A549 (cell line): ENCODE data around the gene RAB38.

Experiments used
- CEBPB ChIP-seq, 2 experiments: fragments of >200 bp in 1 of 2; sonication (Bioruptor Twin) in 1 of 2; formaldehyde crosslinking in 1 of 2; IDR thresholded peaks; 2 replicates each; pipeline ENCODE4 v1.6.1; 2012 to 2016
- CHD4 ChIP-seq: fragments of 200-600 bp; sonication (generic); IDR thresholded peaks from 2 replicates; pipeline ENCODE4 v1.6.1; 2016; ENCODE audit warnings: antibody characterized with exemption, mild to moderate bottlenecking, borderline replicate concordance
- EP300 ChIP-seq, 2 experiments: fragments of >200 bp; sonication (Bioruptor Twin); formaldehyde crosslinking; IDR thresholded peaks; 2 replicates in 1 of 2; 3 replicates in 1 of 2; pipeline ENCODE4 v1.6.1; 2016 to 2017
- FOSB ChIP-seq: fragments of 250-450 bp; sonication (Bioruptor Pico); IDR thresholded peaks from 2 replicates; pipeline ENCODE4 v1.5.0; 2020; ENCODE audit warnings: mild to moderate bottlenecking, moderate library complexity
- JUNB ChIP-seq: fragments of >200 bp; sonication (Bioruptor Twin); formaldehyde crosslinking; IDR thresholded peaks from 2 replicates; pipeline ENCODE4 v1.6.1; 2016
- MAZ ChIP-seq: fragments of 150-350 bp; IDR thresholded peaks from 2 replicates; pipeline ENCODE4 v1.6.1; 2014; ENCODE audit warnings: antibody characterized with exemption, low read depth, low read length, borderline replicate concordance
- POLR2A ChIP-seq: IDR thresholded peaks from 2 replicates; pipeline ENCODE4 v1.6.1; 2012; ENCODE audit warnings: mild to moderate bottlenecking, low read length
- REST ChIP-seq: fragments of 200-600 bp; sonication (generic); IDR thresholded peaks from 2 replicates; pipeline ENCODE4 v1.6.1; 2016; ENCODE audit warnings: antibody characterized with exemption, mild to moderate bottlenecking, moderate library complexity
- RNF2 ChIP-seq: fragments of 200-600 bp; sonication (generic); IDR thresholded peaks from 2 replicates; pipeline ENCODE4 v1.6.1; 2016; ENCODE audit warnings: low read depth, mild to moderate bottlenecking, antibody characterized with exemption, moderate library complexity, borderline replicate concordance
- TF ChIP-seq, protein P1 (sequence below): IDR thresholded peaks from 2 replicates; pipeline ENCODE4 v1.6.1; 2012; ENCODE audit warnings: low read depth, borderline replicate concordance
- TF ChIP-seq, protein P2 (sequence below): fragments of >200 bp; sonication (Bioruptor Twin); formaldehyde crosslinking; IDR thresholded peaks from 3 replicates; pipeline ENCODE4 v1.5.1; 2016

DNA sequence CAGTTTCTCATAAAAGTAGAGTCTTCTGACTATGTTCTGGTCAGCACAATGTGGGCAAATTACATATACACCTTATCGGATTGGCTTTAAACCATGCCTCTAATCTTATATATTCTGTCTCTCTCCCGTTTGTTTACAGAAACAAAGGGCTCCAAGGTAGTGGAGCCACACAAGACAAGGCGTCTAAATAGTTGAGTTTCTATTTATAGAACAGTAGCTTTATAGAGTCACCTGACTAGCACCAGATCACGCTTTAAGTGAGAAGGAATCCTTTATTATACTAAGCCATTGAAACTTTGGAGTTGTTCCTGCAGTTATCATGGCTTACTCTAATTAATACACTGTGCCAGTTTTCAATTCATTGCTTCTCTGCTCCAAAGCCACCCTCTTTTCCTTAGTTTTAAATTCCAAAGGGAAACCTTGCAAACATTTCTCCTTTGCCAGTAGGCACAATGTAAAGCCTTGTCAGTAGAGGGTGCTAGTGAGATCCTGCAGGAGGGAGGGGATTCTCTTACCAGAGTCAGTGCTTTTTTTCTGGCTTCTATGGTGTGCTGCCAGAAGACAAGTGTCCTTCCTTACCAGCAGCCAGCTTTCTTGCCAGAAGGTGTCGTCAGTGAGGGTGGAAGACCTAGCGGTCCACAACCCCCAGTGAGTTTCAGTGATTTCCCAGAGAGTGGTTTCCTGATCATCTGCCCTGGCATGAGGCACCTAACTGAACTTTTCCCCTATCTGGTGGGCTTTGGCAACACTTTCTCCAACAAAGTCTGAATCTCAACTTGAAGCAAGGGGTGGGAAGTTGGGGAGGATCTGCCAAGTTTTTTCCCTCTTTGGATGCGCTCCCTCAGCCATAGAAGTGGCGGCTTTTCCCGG, 71.7 kb downstream of the RAB38 start:
- TF ChIP-seq, protein P1, sequence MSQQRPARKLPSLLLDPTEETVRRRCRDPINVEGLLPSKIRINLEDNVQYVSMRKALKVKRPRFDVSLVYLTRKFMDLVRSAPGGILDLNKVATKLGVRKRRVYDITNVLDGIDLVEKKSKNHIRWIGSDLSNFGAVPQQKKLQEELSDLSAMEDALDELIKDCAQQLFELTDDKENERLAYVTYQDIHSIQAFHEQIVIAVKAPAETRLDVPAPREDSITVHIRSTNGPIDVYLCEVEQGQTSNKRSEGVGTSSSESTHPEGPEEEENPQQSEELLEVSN = no peak
- TF ChIP-seq, protein P2, sequence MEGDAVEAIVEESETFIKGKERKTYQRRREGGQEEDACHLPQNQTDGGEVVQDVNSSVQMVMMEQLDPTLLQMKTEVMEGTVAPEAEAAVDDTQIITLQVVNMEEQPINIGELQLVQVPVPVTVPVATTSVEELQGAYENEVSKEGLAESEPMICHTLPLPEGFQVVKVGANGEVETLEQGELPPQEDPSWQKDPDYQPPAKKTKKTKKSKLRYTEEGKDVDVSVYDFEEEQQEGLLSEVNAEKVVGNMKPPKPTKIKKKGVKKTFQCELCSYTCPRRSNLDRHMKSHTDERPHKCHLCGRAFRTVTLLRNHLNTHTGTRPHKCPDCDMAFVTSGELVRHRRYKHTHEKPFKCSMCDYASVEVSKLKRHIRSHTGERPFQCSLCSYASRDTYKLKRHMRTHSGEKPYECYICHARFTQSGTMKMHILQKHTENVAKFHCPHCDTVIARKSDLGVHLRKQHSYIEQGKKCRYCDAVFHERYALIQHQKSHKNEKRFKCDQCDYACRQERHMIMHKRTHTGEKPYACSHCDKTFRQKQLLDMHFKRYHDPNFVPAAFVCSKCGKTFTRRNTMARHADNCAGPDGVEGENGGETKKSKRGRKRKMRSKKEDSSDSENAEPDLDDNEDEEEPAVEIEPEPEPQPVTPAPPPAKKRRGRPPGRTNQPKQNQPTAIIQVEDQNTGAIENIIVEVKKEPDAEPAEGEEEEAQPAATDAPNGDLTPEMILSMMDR = peak; percentile 89
- TF ChIP-seq MAZ = no peak
- no peak for TF ChIP-seq JUNB
- no peak for TF ChIP-seq RNF2
- TF ChIP-seq REST = no peak
- TF ChIP-seq POLR2A = no peak
- TF ChIP-seq EP300 (IDR thresholded peaks at IDR 0.05) = no peak
- no peak for TF ChIP-seq CHD4
- 0 out of 4 replicates have a peak, but pooled peaks of 1 of the 2 experiments have one; percentile 21 for TF ChIP-seq CEBPB (IDR thresholded peaks at IDR 0.05)
- TF ChIP-seq FOSB (CRISPR knock-in tag) = no peak
